KMS-11 (cell line): ENCODE data around the gene CCPG1.

Source experiments
- H2AFZ ChIP-seq: fragments of 200-600 bp; sonication (generic); 2 replicates; pipeline ENCODE4 v1.6.1; 2016; ENCODE audit warnings: antibody characterized with exemption, mixed run types, low read depth
- H3K27ac ChIP-seq: fragments of 200-600 bp; sonication (generic); 2 replicates; pipeline ENCODE4 v1.6.1; 2016; ENCODE audit warnings: mild to moderate bottlenecking, mixed run types
- H3K27me3 ChIP-seq: fragments of 200-600 bp; sonication (generic); 2 replicates; pipeline ENCODE4 v1.6.1; 2017; ENCODE audit warnings: mild to moderate bottlenecking, low read depth, mixed run types, moderate library complexity; ENCODE audit not compliant: insufficient read depth
- H3K36me3 ChIP-seq: fragments of 200-600 bp; sonication (generic); 2 replicates; pipeline ENCODE4 v1.6.1; 2017; ENCODE audit warnings: mild to moderate bottlenecking, mixed run types; ENCODE audit not compliant: insufficient read depth
- H3K4me1 ChIP-seq: fragments of 200-600 bp; sonication (generic); 2 replicates; pipeline ENCODE4 v1.6.1; 2016; ENCODE audit warnings: mild to moderate bottlenecking, low read depth, mixed run types; ENCODE audit not compliant: poor library complexity, severe bottlenecking
- H3K4me2 ChIP-seq: fragments of 200-600 bp; sonication (generic); 2 replicates; pipeline ENCODE4 v1.7.0; 2016; ENCODE audit warnings: mild to moderate bottlenecking, mixed run types
- H3K4me3 ChIP-seq: fragments of 200-600 bp; sonication (generic); IDR thresholded peaks from 2 replicates; pipeline ENCODE4 v1.6.1; 2017; ENCODE audit warnings: low read depth, low read length, mixed read lengths; ENCODE audit not compliant: insufficient read depth
- H3K79me2 ChIP-seq: fragments of 200-600 bp; sonication (generic); 2 replicates; pipeline ENCODE4 v1.6.1; 2016; ENCODE audit warnings: low read depth, mixed run types; ENCODE audit not compliant: insufficient read depth
- H3K9ac ChIP-seq: fragments of 200-600 bp; sonication (generic); 2 replicates; pipeline ENCODE4 v1.6.1; 2016; ENCODE audit warnings: mild to moderate bottlenecking, mixed run types
- H4K20me1 ChIP-seq: fragments of 200-600 bp; sonication (generic); 2 replicates; pipeline ENCODE4 v1.6.1; 2016; ENCODE audit warnings: mild to moderate bottlenecking, mixed run types; ENCODE audit not compliant: insufficient read depth
- TF ChIP-seq, protein P1 (sequence below): fragments of 200-600 bp; sonication (generic); conservative IDR thresholded peaks from 2 replicates; pipeline ENCODE4 v1.6.1; 2017; ENCODE audit warnings: low read depth, mild to moderate bottlenecking, antibody characterized with exemption, low read length, moderate library complexity, mixed read lengths

The CCPG1 gene

DNA sequence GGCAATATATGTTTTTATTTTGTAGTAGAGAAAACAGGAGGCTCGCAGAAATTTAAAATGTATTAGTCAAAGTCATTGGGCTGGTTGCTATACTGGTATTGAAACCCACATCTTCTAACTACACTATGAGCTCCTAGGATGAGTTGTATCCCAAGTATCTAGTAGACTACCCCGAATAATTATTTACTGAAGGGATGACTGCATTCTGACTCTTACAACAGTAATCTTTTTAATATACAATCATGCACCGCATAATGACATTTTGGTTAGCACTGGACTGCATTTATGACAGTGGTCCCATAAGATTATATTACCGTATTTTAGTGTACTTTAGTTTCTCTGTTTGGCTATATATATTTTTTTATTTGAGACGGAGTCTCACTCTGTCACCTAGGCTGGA, 73.8 kb downstream of the CCPG1 start:
- no peaks in the 10 kb centered on the region for H3K36me3 ChIP-seq
- no peak overlapping the region for H2AFZ ChIP-seq
- no peak overlapping the region for H3K9ac ChIP-seq
- no peaks in the 10 kb centered on the region for H3K79me2 ChIP-seq
- H4K20me1 ChIP-seq = no peaks in the 10 kb centered on the region
- TF ChIP-seq, protein P1, sequence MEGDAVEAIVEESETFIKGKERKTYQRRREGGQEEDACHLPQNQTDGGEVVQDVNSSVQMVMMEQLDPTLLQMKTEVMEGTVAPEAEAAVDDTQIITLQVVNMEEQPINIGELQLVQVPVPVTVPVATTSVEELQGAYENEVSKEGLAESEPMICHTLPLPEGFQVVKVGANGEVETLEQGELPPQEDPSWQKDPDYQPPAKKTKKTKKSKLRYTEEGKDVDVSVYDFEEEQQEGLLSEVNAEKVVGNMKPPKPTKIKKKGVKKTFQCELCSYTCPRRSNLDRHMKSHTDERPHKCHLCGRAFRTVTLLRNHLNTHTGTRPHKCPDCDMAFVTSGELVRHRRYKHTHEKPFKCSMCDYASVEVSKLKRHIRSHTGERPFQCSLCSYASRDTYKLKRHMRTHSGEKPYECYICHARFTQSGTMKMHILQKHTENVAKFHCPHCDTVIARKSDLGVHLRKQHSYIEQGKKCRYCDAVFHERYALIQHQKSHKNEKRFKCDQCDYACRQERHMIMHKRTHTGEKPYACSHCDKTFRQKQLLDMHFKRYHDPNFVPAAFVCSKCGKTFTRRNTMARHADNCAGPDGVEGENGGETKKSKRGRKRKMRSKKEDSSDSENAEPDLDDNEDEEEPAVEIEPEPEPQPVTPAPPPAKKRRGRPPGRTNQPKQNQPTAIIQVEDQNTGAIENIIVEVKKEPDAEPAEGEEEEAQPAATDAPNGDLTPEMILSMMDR = no peak
- no peak overlapping the region for H3K4me3 ChIP-seq
- H3K4me2 ChIP-seq = no peak overlapping the region
- H3K4me1 ChIP-seq = no peaks in the 10 kb centered on the region
- H3K27me3 ChIP-seq = no peaks in the 10 kb centered on the region
- H3K27ac ChIP-seq = no peak overlapping the region

DNA sequence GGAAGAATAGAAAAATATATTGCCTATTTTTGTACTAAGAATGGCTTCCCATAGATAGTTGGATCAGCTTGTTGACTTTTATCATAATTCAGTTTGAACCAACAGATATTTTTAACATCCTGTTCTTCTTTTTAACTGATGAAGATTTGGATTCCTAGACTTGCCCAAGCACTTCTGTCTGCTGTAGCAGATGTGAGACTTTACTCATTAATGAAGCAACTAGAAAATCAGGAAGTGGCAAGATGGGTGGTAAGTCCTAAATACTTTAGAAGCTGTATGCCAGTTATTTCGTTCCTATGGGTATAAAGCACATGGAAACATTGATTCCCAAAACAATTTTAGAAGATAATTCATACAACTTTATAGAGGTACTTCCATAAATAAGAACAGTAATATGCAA, 80.8 kb downstream of the CCPG1 start:
- Histone ChIP-seq H3K4me1 (no peaks in the 10 kb centered on the region), H3K4me3 (no peak overlapping the region), H3K9ac (no peak overlapping the region), H3K36me3 (no peaks in the 10 kb centered on the region), H3K4me2 (no peak overlapping the region), H3K27me3 (no peaks in the 10 kb centered on the region), H3K27ac (no peak overlapping the region), H2AFZ (no peak overlapping the region), H4K20me1 (no peaks in the 10 kb centered on the region), H3K79me2 (no peaks in the 10 kb centered on the region)
- TF ChIP-seq, protein P1 = no peak

GRCh38 chr15:55322467-55322866, 85.7 kb downstream of the CCPG1 start:
- Histone ChIP-seq H2AFZ (no peak overlapping the region), H3K79me2 (peaks cover 22% of the 10 kb centered on the region; the same call in 1 of the 2 replicates), H3K27me3 (no peaks in the 10 kb centered on the region), H3K36me3 (no peaks in the 10 kb centered on the region), H3K4me3 (no peak overlapping the region), H3K27ac (no peak overlapping the region), H4K20me1 (no peaks in the 10 kb centered on the region), H3K4me2 (no peak overlapping the region), H3K9ac (no peak overlapping the region), H3K4me1 (peaks cover 24% of the 10 kb centered on the region)
- TF ChIP-seq, protein P1 = no peak

DNA sequence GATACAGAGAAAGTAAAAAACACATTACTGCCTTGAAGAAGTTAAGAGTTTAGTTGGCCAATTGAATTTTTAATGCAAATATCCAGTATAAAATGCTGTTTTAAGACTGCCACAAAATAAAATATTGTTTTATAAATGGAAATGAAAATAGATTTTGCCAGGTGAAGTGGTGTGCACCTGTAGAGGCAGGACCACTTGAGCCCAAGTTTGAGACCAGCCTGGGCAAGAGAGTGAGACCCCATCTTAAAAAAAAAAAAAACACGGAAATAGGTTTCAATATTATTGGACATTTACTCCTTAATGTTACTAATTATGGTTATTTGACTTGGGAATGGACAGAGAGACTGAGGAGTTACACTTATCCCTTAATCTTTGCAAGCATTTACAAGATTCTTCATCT, 87.2 kb downstream of the CCPG1 start:
- no peaks in the 10 kb centered on the region for H3K27me3 ChIP-seq
- no peaks in the 10 kb centered on the region for H3K36me3 ChIP-seq
- H3K9ac ChIP-seq = no peak overlapping the region
- peaks cover 31% of the 10 kb centered on the region; the same call in 1 of the 2 replicates for H3K79me2 ChIP-seq
- TF ChIP-seq, protein P1 = no peak
- H3K27ac ChIP-seq = no peak overlapping the region
- peaks cover 35% of the 10 kb centered on the region for H3K4me1 ChIP-seq
- H2AFZ ChIP-seq = no peak overlapping the region
- no peak overlapping the region for H3K4me3 ChIP-seq
- H3K4me2 ChIP-seq = no peak overlapping the region; the same call in 1 of the 2 replicates
- no peaks in the 10 kb centered on the region for H4K20me1 ChIP-seq
